Hepatocyte (in vitro differentiated cells): ENCODE measurements around the gene ZEB2. TPM values are rescaled to one million over a fixed set of nuclear protein-coding genes. Genes with fewer than 3 reads are reported as not detected.

Source experiments
- DNase-seq: peaks from one replicate; pipeline ENCODE4 v3.0.0-alpha.2; 2016; ENCODE audit warnings: low spot score
- H2AFZ ChIP-seq: fragments of 200-600 bp; sonication (generic); 2 replicates; pipeline ENCODE4 v1.6.0; 2016; ENCODE audit warnings: antibody characterized with exemption, mild to moderate bottlenecking
- H3K27ac ChIP-seq: fragments of 200-600 bp; sonication (generic); 2 replicates; pipeline ENCODE4 v1.5.1; 2016; ENCODE audit warnings: mild to moderate bottlenecking
- H3K27me3 ChIP-seq: fragments of 200-600 bp; sonication (generic); 2 replicates; pipeline ENCODE4 v1.6.1; 2016
- H3K36me3 ChIP-seq: fragments of 200-600 bp; sonication (generic); replicated peaks from 2 replicates; pipeline ENCODE4 v1.5.1; 2016; ENCODE audit warnings: low read depth; ENCODE audit not compliant: insufficient read depth
- H3K4me1 ChIP-seq: fragments of 200-600 bp; sonication (generic); 2 replicates; pipeline ENCODE4 v1.5.1; 2016; ENCODE audit warnings: mild to moderate bottlenecking, moderate library complexity; ENCODE audit not compliant: insufficient read depth
- H3K4me2 ChIP-seq: fragments of 200-600 bp; sonication (generic); 2 replicates; pipeline ENCODE4 v1.6.0; 2016
- H3K4me3 ChIP-seq: fragments of 200-600 bp; sonication (generic); 2 replicates; pipeline ENCODE4 v1.5.1; 2016; ENCODE audit warnings: mild to moderate bottlenecking
- H3K79me2 ChIP-seq: fragments of 200-600 bp; sonication (generic); 2 replicates; pipeline ENCODE4 v1.6.0; 2017; ENCODE audit warnings: mild to moderate bottlenecking
- H3K9me2 ChIP-seq: fragments of 200-600 bp; sonication (generic); replicated peaks from 2 replicates; pipeline ENCODE4 v1.6.0; 2017; ENCODE audit warnings: mild to moderate bottlenecking; ENCODE audit not compliant: insufficient read depth
- H3K9me3 ChIP-seq: fragments of 200-600 bp; sonication (generic); 2 replicates; pipeline ENCODE4 v1.5.1; 2016; ENCODE audit warnings: low read depth, mild to moderate bottlenecking
- H4K20me1 ChIP-seq: fragments of 200-600 bp; sonication (generic); 2 replicates; pipeline ENCODE4 v1.6.0; 2016; ENCODE audit warnings: mild to moderate bottlenecking; ENCODE audit not compliant: insufficient read depth, poor library complexity, severe bottlenecking
- EZH2 ChIP-seq: fragments of 200-600 bp; sonication (generic); IDR thresholded peaks from 2 replicates; pipeline ENCODE4 v1.6.1; 2016; ENCODE audit warnings: antibody characterized with exemption, mild to moderate bottlenecking, borderline replicate concordance
- EZH2phosphoT487 ChIP-seq: fragments of 200-600 bp; sonication (generic); IDR thresholded peaks from one replicate; pipeline ENCODE4 v1.6.1; 2018; ENCODE audit warnings: antibody characterized with exemption, mild to moderate bottlenecking, low read depth, moderate library complexity; ENCODE audit not compliant: unreplicated experiment, severe bottlenecking
- WGBS: methylation state at CpG from one replicate; pipeline ENCODE4 v1.1.6; 2016; ENCODE audit warnings: low lambda C conversion rate; ENCODE audit errors: missing lambda C conversion rate; 5-methylcytosine and 5-hydroxymethylcytosine counted together
- polyA plus RNA-seq: library from polyadenylated mRNA; unstranded; fragments of >200 nt; fragmentation: Nextera tagmentation; extraction: Ambion mirVana; gene quantifications from 2 replicates; pipeline ENCODE4 v1.2.1, GENCODE V29; 2016
- total RNA-seq: library from RNA; depleted of rRNA; stranded (reverse); fragments of >200 nt; gene quantifications from 2 replicates; pipeline ENCODE4 v1.2.3, GENCODE V29; 2014
- TF ChIP-seq, protein P1 (sequence below): fragments of 200-600 bp; sonication (generic); IDR thresholded peaks from 2 replicates; pipeline ENCODE4 v1.5.1; 2016; ENCODE audit warnings: antibody characterized with exemption, mild to moderate bottlenecking; ENCODE audit not compliant: poor library complexity

ZEB2 gene
- total and polyA plus RNA-seq, 2 experiments from 2014 or later = 17.8 to 35.5 TPM

DNA sequence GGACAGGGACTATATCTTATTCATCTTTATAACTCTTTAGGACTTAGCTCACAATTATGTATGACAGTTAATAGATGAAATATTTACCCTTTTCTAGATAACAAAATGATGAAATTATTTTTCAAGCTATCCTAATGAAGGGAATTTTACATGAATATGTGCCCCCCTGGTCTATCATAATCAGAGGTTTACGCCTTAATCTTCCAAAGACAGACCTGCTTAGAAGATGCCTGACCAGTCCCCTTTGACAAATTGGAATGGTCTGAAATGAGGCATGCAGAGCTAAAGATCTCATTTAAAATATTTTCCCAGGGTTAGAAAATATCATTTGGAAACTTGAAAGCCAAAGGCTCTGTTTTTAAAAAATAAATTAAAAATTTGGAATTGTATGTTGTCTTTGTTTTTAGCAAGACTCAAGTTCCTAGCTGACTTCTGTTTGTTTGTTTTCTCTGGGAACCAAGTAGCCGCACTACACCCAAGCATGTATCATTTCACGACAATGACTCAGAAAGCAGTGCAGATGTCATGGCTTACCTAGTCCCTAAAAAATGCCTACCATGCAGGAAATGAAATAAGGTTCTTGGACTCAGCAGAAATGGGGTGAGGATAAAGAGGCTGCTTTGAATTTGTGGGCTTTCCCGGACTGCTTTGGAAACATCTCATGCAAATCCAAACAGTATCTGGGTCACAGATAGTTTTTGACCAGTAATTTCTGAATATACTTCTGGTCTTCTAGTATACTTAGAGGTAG is 162.1 kb downstream of the ZEB2 start:
- H2AFZ ChIP-seq = no peak overlapping the region
- H3K4me3 ChIP-seq = no peak overlapping the region
- DNase-seq = peak; percentile 50

DNA sequence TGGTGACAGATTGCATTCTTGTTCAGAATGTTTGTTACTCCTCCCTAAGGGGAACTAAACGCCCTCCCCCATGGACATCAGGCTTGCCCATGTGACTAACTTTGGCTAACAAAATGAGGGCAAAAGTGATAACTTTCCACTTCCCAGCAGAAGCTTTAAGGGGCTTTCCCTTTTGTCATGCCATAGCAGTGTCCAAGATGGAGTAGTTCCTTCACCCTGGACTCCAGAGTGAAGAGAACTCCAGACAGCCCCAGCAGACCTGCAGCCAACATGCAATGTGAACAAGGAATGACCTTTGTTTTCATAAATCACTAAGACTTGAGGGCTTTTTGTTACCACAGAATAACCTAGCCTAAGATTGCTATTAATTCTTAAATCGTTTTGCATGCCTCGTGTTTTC is 163.5 kb downstream of the ZEB2 start:
- Histone ChIP-seq H3K27ac (no peak overlapping the region), H3K9me3 (no peaks in the 10 kb centered on the region), H3K9me2 (no peaks in the 10 kb centered on the region), H3K27me3 (no peaks in the 10 kb centered on the region), H3K4me3 (no peak overlapping the region), H3K4me2 (no peak overlapping the region), H3K36me3 (no peaks in the 10 kb centered on the region), H3K79me2 (no peaks in the 10 kb centered on the region), H3K4me1 (no peaks in the 10 kb centered on the region), H2AFZ (no peak overlapping the region), H4K20me1 (no peaks in the 10 kb centered on the region)
- DNase-seq = no peak
- WGBS = 83% methylated on average over 3 of the region's 3 CpGs
- no peak for TF ChIP-seq EZH2phosphoT487
- TF ChIP-seq, protein P1, sequence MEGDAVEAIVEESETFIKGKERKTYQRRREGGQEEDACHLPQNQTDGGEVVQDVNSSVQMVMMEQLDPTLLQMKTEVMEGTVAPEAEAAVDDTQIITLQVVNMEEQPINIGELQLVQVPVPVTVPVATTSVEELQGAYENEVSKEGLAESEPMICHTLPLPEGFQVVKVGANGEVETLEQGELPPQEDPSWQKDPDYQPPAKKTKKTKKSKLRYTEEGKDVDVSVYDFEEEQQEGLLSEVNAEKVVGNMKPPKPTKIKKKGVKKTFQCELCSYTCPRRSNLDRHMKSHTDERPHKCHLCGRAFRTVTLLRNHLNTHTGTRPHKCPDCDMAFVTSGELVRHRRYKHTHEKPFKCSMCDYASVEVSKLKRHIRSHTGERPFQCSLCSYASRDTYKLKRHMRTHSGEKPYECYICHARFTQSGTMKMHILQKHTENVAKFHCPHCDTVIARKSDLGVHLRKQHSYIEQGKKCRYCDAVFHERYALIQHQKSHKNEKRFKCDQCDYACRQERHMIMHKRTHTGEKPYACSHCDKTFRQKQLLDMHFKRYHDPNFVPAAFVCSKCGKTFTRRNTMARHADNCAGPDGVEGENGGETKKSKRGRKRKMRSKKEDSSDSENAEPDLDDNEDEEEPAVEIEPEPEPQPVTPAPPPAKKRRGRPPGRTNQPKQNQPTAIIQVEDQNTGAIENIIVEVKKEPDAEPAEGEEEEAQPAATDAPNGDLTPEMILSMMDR = no peak
- TF ChIP-seq EZH2 = no peak

More for the DNA sequence above, 162.1 kb downstream of the ZEB2 start:
- Histone ChIP-seq H3K27me3 (no peaks in the 10 kb centered on the region), H3K4me1 (no peaks in the 10 kb centered on the region), H3K79me2 (no peaks in the 10 kb centered on the region), H3K4me2 (no peak overlapping the region), H3K36me3 (no peaks in the 10 kb centered on the region), H3K9me3 (no peaks in the 10 kb centered on the region), H3K9me2 (no peaks in the 10 kb centered on the region), H3K27ac (peak overlapping the region; percentile 57), H4K20me1 (no peaks in the 10 kb centered on the region)
- TF ChIP-seq EZH2 (no peak), EZH2phosphoT487 (no peak)
- TF ChIP-seq, protein P1 = no peak
- 82% methylated on average over 4 of the region's 4 CpGs for WGBS

DNA sequence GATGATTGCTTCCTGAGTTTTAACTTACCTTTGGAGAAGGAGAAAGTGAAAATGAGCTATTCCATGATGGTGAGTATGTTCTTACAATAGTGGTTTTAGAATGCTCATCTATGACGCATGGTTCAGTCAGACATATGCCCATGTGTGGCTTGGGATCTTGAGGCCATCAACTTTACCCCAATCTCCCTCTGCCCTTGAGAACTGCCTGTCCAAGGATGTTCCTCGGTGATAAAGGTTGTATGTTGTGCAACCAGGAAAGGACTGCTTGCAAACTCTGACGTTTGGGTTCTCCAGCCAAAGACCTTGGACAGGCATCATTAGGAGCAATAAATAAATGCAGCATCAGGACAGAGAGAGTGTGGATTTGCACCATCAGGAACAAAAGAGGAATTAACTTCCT is 165.0 kb downstream of the ZEB2 start:
- no peaks in the 10 kb centered on the region for H3K27me3 ChIP-seq
- TF ChIP-seq, protein P1 = no peak
- TF ChIP-seq EZH2phosphoT487 = no peak
- no peak for TF ChIP-seq EZH2
- no peaks in the 10 kb centered on the region for H3K9me2 ChIP-seq
- no peaks in the 10 kb centered on the region for H3K9me3 ChIP-seq
- H3K36me3 ChIP-seq = no peaks in the 10 kb centered on the region
- H3K4me2 ChIP-seq = no peak overlapping the region
- no peaks in the 10 kb centered on the region for H3K79me2 ChIP-seq
- H3K4me3 ChIP-seq = no peak overlapping the region
- no peaks in the 10 kb centered on the region for H4K20me1 ChIP-seq
- H3K4me1 ChIP-seq = peaks cover 5% of the 10 kb centered on the region
- 80% methylated on average over 3 of the region's 3 CpGs for WGBS
- no peak overlapping the region for H2AFZ ChIP-seq
- no peak for DNase-seq
- H3K27ac ChIP-seq = no peak overlapping the region
